ENCODE results near the gene ADIPOR2.
A peak's percentile ranks its signal among the peaks of the same experiment; 100 is the strongest.
"Not testable (repeated sequence)": the region's sequence is repeated elsewhere in the genome, so short reads cannot be mapped to it uniquely, and the experiment has no call there.

The ADIPOR2 gene

DNA sequence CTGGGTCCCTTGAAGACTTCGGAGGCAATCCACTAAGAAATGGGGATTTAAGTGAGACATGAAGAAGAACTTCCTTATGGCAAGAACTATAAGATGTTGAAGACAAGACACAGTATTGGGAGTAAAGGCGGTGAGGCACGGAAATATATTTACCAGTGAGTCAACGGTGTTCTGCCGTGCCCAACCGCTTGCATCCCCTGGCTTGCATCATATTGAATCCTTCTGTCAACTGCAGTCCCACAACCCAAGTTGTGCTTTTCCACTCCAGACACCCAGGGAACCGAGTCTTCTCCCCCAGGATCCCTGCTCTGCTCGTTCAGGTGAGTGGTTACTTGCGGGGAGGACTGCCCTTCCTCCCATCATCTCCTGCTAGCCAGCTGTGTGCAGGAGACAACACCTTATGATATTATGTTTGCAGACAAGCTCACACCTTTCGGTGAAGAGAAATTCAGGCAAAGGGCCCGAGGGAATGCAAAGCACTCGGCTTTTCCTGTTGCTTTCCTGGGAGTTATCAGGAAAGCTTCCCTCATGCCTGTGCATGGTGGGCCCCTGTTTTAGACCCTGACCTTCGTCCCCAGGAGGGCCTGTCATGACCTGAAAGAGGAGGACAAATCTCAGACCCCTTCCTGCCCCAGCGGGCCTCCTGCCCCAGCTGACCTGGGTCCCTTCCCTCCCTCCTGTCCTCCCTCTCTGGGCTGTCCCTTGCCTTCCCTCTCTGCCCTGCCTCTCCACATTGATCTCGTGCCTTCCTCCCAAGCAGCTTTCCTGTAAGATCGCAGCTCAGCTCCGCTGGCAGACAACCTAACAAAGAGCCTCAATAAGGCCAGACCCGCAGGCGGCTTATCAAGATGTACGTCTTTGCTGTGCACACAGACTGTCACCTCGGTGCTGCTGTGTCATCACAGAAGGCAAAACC, 125.2 kb downstream of the ADIPOR2 start:
- Histone ChIP-seq H3K9me3 (ENCODE audit: insufficient read depth, low read depth, low read length) (no peaks in the 10 kb centered on the region), H3K4me3 (ENCODE audit: low read length) (no peak overlapping the region), H3K27me3 (ENCODE audit: insufficient read depth, low read length) (peaks cover 22% of the 10 kb centered on the region), H3K4me1 (ENCODE audit: insufficient read depth, low read length) (no peaks in the 10 kb centered on the region), H3K9ac (ENCODE audit: low read depth, low read length) (no peak overlapping the region), H3K27ac (ENCODE audit: low read length) (no peak overlapping the region), H3K36me3 (ENCODE audit: insufficient read depth, low read depth, low read length) (no peaks in the 10 kb centered on the region)

DNA sequence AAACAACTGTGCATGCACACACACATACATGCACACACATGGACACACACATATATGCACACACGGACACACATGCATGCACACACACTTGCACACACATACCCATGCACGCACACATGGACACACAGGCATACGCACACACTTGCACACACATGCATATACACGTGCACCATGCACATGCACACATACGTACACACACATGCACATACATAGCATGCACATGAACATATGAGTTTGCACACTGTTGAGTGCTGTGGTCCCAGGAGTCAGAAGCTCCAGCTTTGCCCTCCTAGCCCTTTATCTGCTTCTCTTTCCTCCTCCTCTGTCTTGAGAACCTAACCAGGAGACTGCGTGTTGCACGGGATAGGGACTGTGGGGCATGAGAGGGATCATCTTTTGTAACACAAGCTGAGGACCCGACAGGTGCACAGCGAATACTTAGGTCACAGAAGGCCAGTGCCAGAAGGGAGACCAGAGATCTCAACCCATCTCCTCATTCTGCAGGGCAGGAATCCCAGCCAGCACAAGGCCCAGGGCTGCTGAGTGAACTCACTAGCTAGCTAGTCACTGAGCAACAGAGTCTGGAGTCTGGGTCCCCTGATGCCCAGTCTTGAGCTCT, 126.0 kb downstream of the ADIPOR2 start:
- Histone ChIP-seq H3K4me1 (ENCODE audit: insufficient read depth, low read length) (no peaks in the 10 kb centered on the region), H3K27me3 (ENCODE audit: insufficient read depth, low read length) (peaks cover 30% of the 10 kb centered on the region)

DNA sequence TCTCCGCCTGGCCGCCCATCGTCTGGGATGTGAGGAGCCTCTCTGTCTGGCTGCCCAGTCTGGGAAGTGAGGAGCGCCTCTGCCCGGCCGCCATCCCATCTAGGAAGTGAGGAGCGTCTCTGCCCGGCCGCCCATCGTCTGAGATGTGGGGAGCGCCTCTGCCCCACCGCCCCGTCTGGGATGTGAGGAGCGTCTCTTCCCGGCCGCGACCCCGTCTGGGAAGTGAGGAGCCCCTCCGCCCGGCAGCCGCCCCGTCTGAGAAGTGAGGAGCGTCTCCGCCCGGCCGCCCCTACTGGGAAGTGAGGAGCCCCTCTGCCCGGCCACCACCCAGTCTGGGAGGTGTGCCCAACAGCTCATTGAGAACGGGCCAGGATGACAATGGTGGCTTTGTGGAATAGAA, 127.1 kb downstream of the ADIPOR2 start:
- H3K27ac ChIP-seq (ENCODE audit: low read length); H3K9ac ChIP-seq (ENCODE audit: low read depth, low read length); H3K4me1 ChIP-seq (ENCODE audit: insufficient read depth, low read length); H3K4me3 ChIP-seq (ENCODE audit: low read length); H3K9me3 ChIP-seq (ENCODE audit: insufficient read depth, low read depth, low read length); H3K36me3 ChIP-seq (ENCODE audit: insufficient read depth, low read depth, low read length): not testable (repeated sequence)
- peaks cover 38% of the 10 kb centered on the region for H3K27me3 ChIP-seq (ENCODE audit: insufficient read depth, low read length)

More for the DNA sequence above, 126.0 kb downstream of the ADIPOR2 start:
- Histone ChIP-seq H3K9me3 (ENCODE audit: insufficient read depth, low read depth, low read length) (no peaks in the 10 kb centered on the region), H3K27ac (ENCODE audit: low read length) (no peak overlapping the region), H3K4me3 (ENCODE audit: low read length) (no peak overlapping the region), H3K36me3 (ENCODE audit: insufficient read depth, low read depth, low read length) (no peaks in the 10 kb centered on the region), H3K9ac (ENCODE audit: low read depth, low read length) (no peak overlapping the region)

DNA sequence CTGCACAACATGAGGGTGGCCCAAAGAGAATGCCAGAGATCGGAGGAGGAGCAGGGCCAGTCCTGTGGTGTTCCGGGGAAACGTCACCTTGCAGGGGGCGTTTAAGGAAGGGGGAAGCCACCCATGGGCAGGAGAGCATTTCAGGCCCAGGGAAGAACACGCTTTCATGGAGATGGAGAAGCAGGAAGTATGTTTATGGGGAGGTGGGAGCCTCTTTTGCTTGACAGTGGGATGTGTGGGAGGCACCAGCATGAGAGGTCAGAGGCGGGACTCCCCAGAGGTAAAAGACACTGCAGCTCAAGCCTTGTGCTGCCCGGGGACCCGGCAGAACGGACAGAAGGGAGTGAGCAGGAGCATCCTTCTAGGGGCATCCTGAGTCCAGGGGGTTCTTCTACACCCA, 128.2 kb downstream of the ADIPOR2 start:
- Histone ChIP-seq H3K4me1 (ENCODE audit: insufficient read depth, low read length) (no peaks in the 10 kb centered on the region), H3K9me3 (ENCODE audit: insufficient read depth, low read depth, low read length) (no peaks in the 10 kb centered on the region), H3K4me3 (ENCODE audit: low read length) (no peak overlapping the region), H3K36me3 (ENCODE audit: insufficient read depth, low read depth, low read length) (no peaks in the 10 kb centered on the region), H3K9ac (ENCODE audit: low read depth, low read length) (no peak overlapping the region), H3K27ac (ENCODE audit: low read length) (no peak overlapping the region), H3K27me3 (ENCODE audit: insufficient read depth, low read length) (peaks cover 38% of the 10 kb centered on the region)

DNA sequence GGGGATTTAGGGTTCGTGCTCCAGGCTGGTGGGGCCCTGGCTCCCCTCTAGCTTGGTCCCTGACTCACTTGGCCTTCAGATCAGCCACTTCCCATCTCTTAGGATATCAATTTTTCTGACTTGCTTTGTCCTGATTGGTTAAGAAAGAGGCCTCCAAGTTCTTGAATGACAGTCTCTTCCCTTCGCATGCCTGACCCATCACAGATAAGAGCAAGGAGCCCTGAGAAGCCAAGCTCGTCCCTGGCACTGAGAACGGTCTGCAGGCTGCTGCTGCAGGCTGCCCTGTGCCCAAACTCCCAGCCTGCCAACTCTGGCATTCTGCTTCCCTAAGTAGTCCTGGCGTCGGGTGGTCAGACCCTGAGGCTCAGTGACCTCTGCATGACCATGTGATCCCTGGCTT, 128.7 kb downstream of the ADIPOR2 start:
- H3K27ac ChIP-seq (ENCODE audit: low read length) = no peak overlapping the region
- H3K4me1 ChIP-seq (ENCODE audit: insufficient read depth, low read length) = no peaks in the 10 kb centered on the region
- no peak overlapping the region; the same call in 1 of the 2 replicates for H3K4me3 ChIP-seq (ENCODE audit: low read length)
- H3K9me3 ChIP-seq (ENCODE audit: insufficient read depth, low read depth, low read length) = no peaks in the 10 kb centered on the region
- peaks cover 38% of the 10 kb centered on the region for H3K27me3 ChIP-seq (ENCODE audit: insufficient read depth, low read length)
- H3K9ac ChIP-seq (ENCODE audit: low read depth, low read length) = no peak overlapping the region
- no peaks in the 10 kb centered on the region for H3K36me3 ChIP-seq (ENCODE audit: insufficient read depth, low read depth, low read length)

DNA sequence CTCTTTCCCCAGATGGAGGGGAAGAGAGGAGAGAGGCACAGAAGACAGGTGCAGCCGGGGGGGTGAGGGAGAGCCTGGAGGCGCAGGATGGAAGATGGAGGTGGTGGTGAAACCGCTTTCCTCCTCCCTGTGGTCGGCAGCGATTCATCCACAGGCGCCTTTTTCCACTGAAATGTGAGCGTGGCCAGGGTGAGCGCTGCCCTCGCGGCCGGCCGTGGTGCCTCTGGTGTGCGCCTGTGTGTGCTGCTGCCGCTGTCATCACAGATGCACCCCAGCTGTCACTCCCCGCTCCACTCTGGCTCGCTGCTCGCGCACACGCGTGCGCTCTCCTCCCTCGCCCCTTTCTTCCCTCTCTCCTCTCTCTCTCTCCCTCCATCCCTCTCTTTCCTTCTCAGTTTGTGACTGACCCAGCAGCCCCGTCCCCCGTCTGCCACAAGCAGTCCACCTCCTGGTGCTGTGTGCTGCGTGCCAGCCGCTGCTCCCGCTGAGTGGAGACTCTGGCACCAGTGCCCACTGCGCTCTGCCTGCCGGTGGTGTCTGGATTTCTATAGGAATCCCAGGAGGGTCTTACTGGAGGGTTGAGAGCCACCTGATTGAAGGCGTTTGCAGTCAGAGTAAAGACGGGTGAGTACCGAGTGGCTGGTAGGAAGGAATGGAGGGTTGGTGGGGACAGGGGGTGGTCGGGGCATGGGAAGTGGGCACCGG, 129.5 kb downstream of the ADIPOR2 start, which contains the start of gene LRTM2:
LRTM2 (plus strand) TSS at position 375 of the 705 bp plus-strand sequence. CDS start 7,584 bp downstream, outside the sequence.
- Histone ChIP-seq H3K27me3 (ENCODE audit: insufficient read depth, low read length) (peaks cover 38% of the 10 kb centered on the region), H3K9me3 (ENCODE audit: insufficient read depth, low read depth, low read length) (no peaks in the 10 kb centered on the region), H3K27ac (ENCODE audit: low read length) (no peak within 1 kb of the TSS), H3K4me3 (ENCODE audit: low read length) (peak within 1 kb of the TSS; percentile 48; the same call in 1 of the 2 replicates), H3K4me1 (ENCODE audit: insufficient read depth, low read length) (no peaks in the 10 kb centered on the region), H3K9ac (ENCODE audit: low read depth, low read length) (no peak within 1 kb of the TSS), H3K36me3 (ENCODE audit: insufficient read depth, low read depth, low read length) (no peaks in the 10 kb centered on the region)

DNA sequence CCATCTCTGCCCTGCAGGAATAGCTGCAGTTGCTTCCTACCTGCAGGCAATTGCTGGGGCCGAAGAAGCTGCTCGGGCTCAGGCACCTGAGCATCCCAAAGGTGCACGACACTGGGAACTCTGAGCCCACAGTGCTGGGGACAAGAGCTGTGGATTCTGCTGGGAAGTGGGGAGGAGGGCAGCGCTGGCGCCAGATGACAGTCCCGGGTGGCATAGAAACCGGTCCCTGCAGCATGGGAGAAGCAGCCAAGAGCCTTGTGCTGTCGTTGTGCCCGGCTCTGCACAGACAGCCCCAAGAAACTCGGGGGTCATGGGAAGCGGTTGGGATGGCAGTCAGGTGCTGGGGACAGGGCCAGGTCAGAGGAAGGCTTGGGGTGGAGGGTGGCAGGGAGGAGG, 130.0 kb downstream of the ADIPOR2 start:
- Histone ChIP-seq H3K36me3 (ENCODE audit: insufficient read depth, low read depth, low read length) (no peaks in the 10 kb centered on the region), H3K4me1 (ENCODE audit: insufficient read depth, low read length) (no peaks in the 10 kb centered on the region), H3K9me3 (ENCODE audit: insufficient read depth, low read depth, low read length) (no peaks in the 10 kb centered on the region), H3K9ac (ENCODE audit: low read depth, low read length) (no peak overlapping the region), H3K27me3 (ENCODE audit: insufficient read depth, low read length) (peaks cover 38% of the 10 kb centered on the region), H3K4me3 (ENCODE audit: low read length) (no peak overlapping the region), H3K27ac (ENCODE audit: low read length) (no peak overlapping the region)

DNA sequence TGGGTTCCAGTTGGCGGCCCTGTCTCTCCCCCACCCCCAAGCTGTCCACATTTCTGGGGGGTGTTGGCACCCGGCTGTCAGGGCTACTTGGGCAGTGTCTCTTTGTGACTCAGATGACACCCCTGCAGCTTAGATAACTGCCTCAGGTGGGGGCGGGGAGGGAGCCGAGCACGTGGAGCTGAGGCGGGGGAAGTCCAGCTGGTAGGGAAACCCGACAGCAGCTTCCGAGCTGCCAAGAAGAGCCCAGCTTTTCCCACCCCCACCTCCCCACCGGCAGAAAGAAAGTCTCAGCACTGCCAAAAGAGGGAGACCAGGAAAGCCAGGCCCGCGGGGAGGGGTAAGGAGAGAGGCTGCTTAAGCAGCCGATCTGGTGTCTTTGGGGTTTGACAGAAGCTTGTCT, 130.9 kb downstream of the ADIPOR2 start:
- Histone ChIP-seq H3K4me3 (ENCODE audit: low read length) (no peak overlapping the region), H3K36me3 (ENCODE audit: insufficient read depth, low read depth, low read length) (no peaks in the 10 kb centered on the region), H3K9ac (ENCODE audit: low read depth, low read length) (no peak overlapping the region), H3K4me1 (ENCODE audit: insufficient read depth, low read length) (no peaks in the 10 kb centered on the region), H3K9me3 (ENCODE audit: insufficient read depth, low read depth, low read length) (no peaks in the 10 kb centered on the region), H3K27ac (ENCODE audit: low read length) (no peak overlapping the region), H3K27me3 (ENCODE audit: insufficient read depth, low read length) (peaks cover 38% of the 10 kb centered on the region)

DNA sequence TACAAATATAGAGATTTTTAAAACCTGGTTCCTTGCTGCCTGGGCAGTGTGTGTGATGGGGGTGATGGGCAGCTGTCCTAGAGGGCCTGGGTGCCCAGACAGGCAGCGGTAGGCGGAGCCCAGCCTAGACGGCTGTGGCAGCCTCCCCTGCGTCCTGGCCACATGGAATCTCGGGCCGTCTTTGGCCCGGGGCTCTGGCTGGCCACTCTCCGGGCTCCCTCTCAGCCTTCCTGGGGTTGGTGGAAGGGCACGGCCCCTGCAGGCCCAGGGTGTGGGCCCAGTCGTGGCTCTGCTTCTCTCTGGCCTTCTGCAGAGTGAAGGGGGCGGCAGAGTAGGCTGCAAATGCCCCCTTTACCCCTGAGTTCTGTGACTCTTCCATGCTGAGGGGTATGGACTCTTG, 131.8 kb downstream of the ADIPOR2 start:
- Histone ChIP-seq H3K4me1 (ENCODE audit: insufficient read depth, low read length) (no peaks in the 10 kb centered on the region), H3K36me3 (ENCODE audit: insufficient read depth, low read depth, low read length) (no peaks in the 10 kb centered on the region), H3K4me3 (ENCODE audit: low read length) (no peak overlapping the region), H3K27ac (ENCODE audit: low read length) (no peak overlapping the region), H3K27me3 (ENCODE audit: insufficient read depth, low read length) (peaks cover 38% of the 10 kb centered on the region), H3K9ac (ENCODE audit: low read depth, low read length) (no peak overlapping the region), H3K9me3 (ENCODE audit: insufficient read depth, low read depth, low read length) (no peaks in the 10 kb centered on the region)

DNA sequence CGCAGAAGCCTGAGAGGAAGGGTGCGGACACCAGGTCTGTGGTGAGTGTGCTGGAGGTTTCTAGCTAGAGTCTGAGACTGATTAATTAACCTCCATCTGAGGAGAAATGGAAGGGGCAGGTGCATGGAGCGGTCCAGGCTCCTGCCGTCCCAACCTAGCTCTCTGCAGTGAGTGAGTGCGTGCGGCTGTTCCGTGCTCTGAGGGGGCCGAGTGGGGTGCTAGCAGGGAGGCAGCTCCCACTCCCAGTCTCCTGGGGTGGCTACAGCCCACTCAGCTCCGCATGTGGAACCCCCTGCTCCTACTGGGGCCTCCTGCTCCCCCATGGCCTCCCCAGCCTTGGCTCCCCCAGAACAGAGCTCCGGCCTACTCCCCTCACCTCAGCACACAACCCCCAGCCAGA, 132.4 kb downstream of the ADIPOR2 start:
- Histone ChIP-seq H3K4me1 (ENCODE audit: insufficient read depth, low read length) (no peaks in the 10 kb centered on the region), H3K36me3 (ENCODE audit: insufficient read depth, low read depth, low read length) (no peaks in the 10 kb centered on the region), H3K27ac (ENCODE audit: low read length) (no peak overlapping the region), H3K4me3 (ENCODE audit: low read length) (no peak overlapping the region), H3K27me3 (ENCODE audit: insufficient read depth, low read length) (peaks cover 38% of the 10 kb centered on the region), H3K9me3 (ENCODE audit: insufficient read depth, low read depth, low read length) (no peaks in the 10 kb centered on the region), H3K9ac (ENCODE audit: low read depth, low read length) (no peak overlapping the region)

DNA sequence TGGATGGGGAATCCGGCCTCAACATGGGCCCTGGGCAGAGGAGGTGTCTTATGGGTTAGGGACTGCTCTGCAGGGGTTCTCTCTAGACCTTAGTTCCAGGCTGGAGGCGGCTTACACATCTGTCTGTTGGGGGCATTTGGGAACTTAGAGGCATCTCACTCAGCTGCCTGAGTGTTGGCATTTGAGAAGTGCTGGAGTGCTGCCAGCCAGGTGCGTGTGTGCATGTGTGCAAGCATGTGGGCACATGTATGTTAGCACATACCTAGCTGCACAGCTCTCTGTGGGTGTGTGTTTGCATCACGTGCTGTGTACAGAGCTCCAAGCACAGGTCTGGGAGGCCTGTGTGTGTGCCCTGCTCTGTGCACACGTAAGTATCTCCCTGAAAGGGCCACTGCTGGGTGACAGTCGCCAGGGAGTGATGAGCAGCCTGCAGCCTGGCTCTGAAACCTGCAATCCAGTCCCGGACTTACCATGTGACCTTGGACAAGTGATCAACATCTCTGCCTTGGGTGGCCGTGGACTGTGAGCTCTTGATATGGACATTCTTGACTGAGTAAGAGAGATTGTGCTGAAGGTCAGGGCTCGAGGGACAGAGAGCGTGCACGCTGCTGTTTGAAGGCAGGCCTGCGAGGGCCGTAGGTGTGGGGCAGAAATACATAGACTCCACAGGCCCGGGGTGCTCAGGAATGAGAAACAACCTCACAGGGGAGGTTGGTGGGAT, 134.7 kb downstream of the ADIPOR2 start:
- Histone ChIP-seq H3K27me3 (ENCODE audit: insufficient read depth, low read length) (peaks cover 30% of the 10 kb centered on the region), H3K36me3 (ENCODE audit: insufficient read depth, low read depth, low read length) (no peaks in the 10 kb centered on the region), H3K9me3 (ENCODE audit: insufficient read depth, low read depth, low read length) (no peaks in the 10 kb centered on the region), H3K9ac (ENCODE audit: low read depth, low read length) (no peak overlapping the region), H3K27ac (ENCODE audit: low read length) (no peak overlapping the region), H3K4me3 (ENCODE audit: low read length) (no peak overlapping the region), H3K4me1 (ENCODE audit: insufficient read depth, low read length) (no peaks in the 10 kb centered on the region; the same call in 1 of the 2 replicates)

Data from iPS-20b (cell line).